Measurements from ENCODE around the gene AP4M1.

AP4M1 gene

GRCh38 chr7:100101016-100101862 lies at the start of gene AP4M1, which contains the start of gene MCM7:
AP4M1 (plus strand) TSS chr7:100101643; CDS start chr7:100101715, 72 bp downstream.
MCM7 (minus strand) TSS chr7:100101397; CDS start chr7:100101294, 103 bp downstream.
- DNase-seq, result peak; percentile 100

GRCh38 chr7:100053215-100053614 lies 48.2 kb upstream of the AP4M1 start:
- DNase-seq, result no peak

- no peak for DNase-seq
These were observed 44.4 kb upstream of the AP4M1 start for GRCh38 chr7:100057006-100057405.

- DNase-seq, result no peak
These were observed 42.1 kb upstream of the AP4M1 start for GRCh38 chr7:100059251-100059739.

GRCh38 chr7:100061518-100062193 lies 39.8 kb upstream of the AP4M1 start:
- DNase-seq, result no peak

- DNase-seq, result no peak
These were observed 38.1 kb upstream of the AP4M1 start for GRCh38 chr7:100063376-100063775.

GRCh38 chr7:100064162-100064561 lies 37.3 kb upstream of the AP4M1 start:
- DNase-seq, result no peak

- DNase-seq, result no peak
These were observed 35.8 kb upstream of the AP4M1 start for GRCh38 chr7:100065452-100066186.

GRCh38 chr7:100066953-100067352 lies 34.5 kb upstream of the AP4M1 start:
- DNase-seq, result no peak

- DNase-seq, result no peak
These were observed 31.5 kb upstream of the AP4M1 start for GRCh38 chr7:100069991-100070390.

GRCh38 chr7:100071018-100071723 lies 30.3 kb upstream of the AP4M1 start:
- DNase-seq, result no peak

- no peak for DNase-seq
These were observed 29.0 kb upstream of the AP4M1 start for GRCh38 chr7:100072462-100072861.

GRCh38 chr7:100074841-100075240 lies 26.6 kb upstream of the AP4M1 start:
- DNase-seq, result no peak

GRCh38 chr7:100075418-100075817 lies 26.0 kb upstream of the AP4M1 start:
- no peak for DNase-seq

GRCh38 chr7:100077205-100077604 lies 24.2 kb upstream of the AP4M1 start:
- DNase-seq, result no peak

- no peak for DNase-seq
These were observed 22.4 kb upstream of the AP4M1 start for GRCh38 chr7:100079024-100079560.

GRCh38 chr7:100080907-100081534 lies 20.4 kb upstream of the AP4M1 start:
- no peak for DNase-seq

- peak; percentile 99 for DNase-seq
These were observed 19.8 kb upstream of the AP4M1 start, which contains the start of gene ZNF3 for GRCh38 chr7:100081535-100082102. ZNF3 (minus strand) TSS chr7:100081723; CDS start chr7:100077357, 4,366 bp downstream.

GRCh38 chr7:100082978-100083377 lies 18.5 kb upstream of the AP4M1 start:
- no peak for DNase-seq

GRCh38 chr7:100085515-100085914 lies 15.9 kb upstream of the AP4M1 start:
- DNase-seq, result no peak

- no peak for DNase-seq
These were observed 14.2 kb upstream of the AP4M1 start for GRCh38 chr7:100087055-100087750.
